GM12878 (cell line): Measurements from ENCODE around the gene FOXO3. TPM values are rescaled to one million over a fixed set of nuclear protein-coding genes. Genes with fewer than 3 reads are reported as not detected.

Experiments used
- ATAC-seq: fragments of 200-7000 bp; cut with Tn5 transposase; 3 replicates; pipeline ENCODE4 v1.9.1; 2020; ENCODE audit warnings: mild to moderate bottlenecking, moderate library complexity
- BruUV-seq: library from RNA; stranded (reverse); fragments of 400-500 nt; replicated peaks from 2 replicates; lab custom pipeline; 2021; lab: Mats Ljungman, UMichigan
- CTCF ChIA-PET: fragments of 300-600 bp; sonication (Branson Sonifier 250); formaldehyde crosslinking; extraction: SDS; loops from one replicate; lab custom pipeline; 2021; ENCODE audit warnings: inconsistent platforms; lab: Yijun Ruan, JAX
- POLR2A ChIA-PET: fragments of 350-600 bp; formaldehyde crosslinking; extraction: SDS; loops from one replicate; lab custom pipeline; 2021; ENCODE audit warnings: inconsistent platforms; lab: Charles Lee
- RAD21 ChIA-PET: fragments of 300-600 bp; sonication (Branson Sonifier 250); formaldehyde crosslinking; loops from one replicate; lab custom pipeline; 2023; ENCODE audit warnings: antibody characterized with exemption; ENCODE audit not compliant: unreplicated experiment; lab: Charles Lee
- SMC1A ChIA-PET: fragments of 300-600 bp; sonication (Branson Sonifier 250); formaldehyde crosslinking; loops from one replicate; lab custom pipeline; 2023; ENCODE audit not compliant: unreplicated experiment, uncharacterized antibody; lab: Charles Lee
- DNase-seq: peaks from one replicate; pipeline ENCODE4 v3.0.0-alpha.2; 2011; ENCODE audit warnings: low read depth, low spot score
- FAIRE-seq: peaks from 3 replicates; lab custom pipeline; 2011; peaks lifted over from hg19 to GRCh38; lab: Jason Lieb, UNC
- H2AFZ ChIP-seq: 2 replicates; pipeline ENCODE4 v1.6.0; 2011; ENCODE audit warnings: low read depth, low read length, control low read depth; ENCODE audit not compliant: control insufficient read depth
- H3K27ac ChIP-seq: 2 replicates; pipeline ENCODE4 v1.5.1; 2011; ENCODE audit warnings: control low read depth; ENCODE audit not compliant: control insufficient read depth, insufficient read depth
- H3K27me3 ChIP-seq, 2 experiments: replicated peaks in 1 of 2; 2 replicates each; pipeline versions ENCODE4 v1.6.0 to v1.6.1; 2011; ENCODE audit warnings: low read length in 1 of 2; ENCODE audit not compliant: control insufficient read depth in 2 of 2, insufficient read depth in 2 of 2
- H3K36me3 ChIP-seq, 2 experiments: 2 replicates each; pipeline ENCODE4 v1.5.1; 2011; ENCODE audit warnings: low read length in 1 of 2; ENCODE audit not compliant: control insufficient read depth in 2 of 2, insufficient read depth in 2 of 2
- H3K4me1 ChIP-seq: 2 replicates; pipeline ENCODE4 v1.6.1; 2011; ENCODE audit warnings: mild to moderate bottlenecking, low read length, moderate library complexity, mixed read lengths; ENCODE audit not compliant: control insufficient read depth, insufficient read depth
- H3K4me2 ChIP-seq: 2 replicates; pipeline ENCODE4 v1.6.0; 2011; ENCODE audit warnings: control low read depth; ENCODE audit not compliant: control insufficient read depth, insufficient read depth
- H3K4me3 ChIP-seq: fragments of 200-600 bp; sonication (generic); 2 replicates; pipeline ENCODE4 v1.5.1; 2016
- H3K79me2 ChIP-seq: 2 replicates; pipeline ENCODE4 v1.6.0; 2011; ENCODE audit warnings: low read length; ENCODE audit not compliant: control insufficient read depth, insufficient read depth
- H3K9ac ChIP-seq: 2 replicates; pipeline ENCODE4 v1.8.0; 2011; ENCODE audit warnings: low read length, control low read depth, mixed read lengths; ENCODE audit not compliant: control insufficient read depth, insufficient read depth
- H3K9me3 ChIP-seq: replicated peaks from 3 replicates; pipeline ENCODE4 v1.5.1; 2011; ENCODE audit warnings: mild to moderate bottlenecking, low read length; ENCODE audit not compliant: control insufficient read depth, insufficient read depth
- H4K20me1 ChIP-seq: 2 replicates; pipeline ENCODE4 v1.6.0; 2011; ENCODE audit not compliant: control insufficient read depth, insufficient read depth
- ASH2L ChIP-seq: fragments of 300-600, 200-600 bp; sonication (generic); IDR thresholded peaks from 2 replicates; pipeline ENCODE4 v1.6.1; 2017; ENCODE audit warnings: low read depth, mild to moderate bottlenecking, borderline replicate concordance
- ATF7 ChIP-seq: fragments of 450-650 bp; IDR thresholded peaks from 2 replicates; pipeline ENCODE4 v1.6.1; 2016; ENCODE audit warnings: low read depth, mild to moderate bottlenecking
- BHLHE40 ChIP-seq, 2 experiments: fragments of 450-650 bp in 1 of 2; IDR thresholded peaks; 2 replicates each; pipeline ENCODE4 v1.6.1; 2011 to 2017; ENCODE audit warnings: low read depth in 2 of 2, borderline replicate concordance in 1 of 2, improper control_type of control experiment in 1 of 2, low read length in 1 of 2, mild to moderate bottlenecking in 1 of 2
- CBX3 ChIP-seq: fragments of 200-600 bp; sonication (generic); IDR thresholded peaks from 2 replicates; pipeline ENCODE4 v1.6.1; 2016; ENCODE audit warnings: low read depth, borderline replicate concordance
- E2F4 ChIP-seq: IDR thresholded peaks from 2 replicates; pipeline ENCODE4 v1.6.1; 2012; ENCODE audit warnings: low read depth, low read length, improper control_type of control experiment
- EED ChIP-seq: sonication (generic); IDR thresholded peaks from 2 replicates; pipeline ENCODE4 v1.6.1; 2016; ENCODE audit warnings: antibody characterized with exemption, low read depth
- HSF1 ChIP-seq: fragments of 150-350 bp; IDR thresholded peaks from 2 replicates; pipeline ENCODE4 v1.6.1; 2014; ENCODE audit warnings: mild to moderate bottlenecking, low read depth, low read length
- MYB ChIP-seq: fragments of 150-350 bp; IDR thresholded peaks from 2 replicates; pipeline ENCODE4 v1.6.1; 2014; ENCODE audit warnings: mild to moderate bottlenecking, low read depth, low read length, borderline replicate concordance
- MYC ChIP-seq: IDR thresholded peaks from 2 replicates; pipeline ENCODE4 v1.6.1; 2011; ENCODE audit warnings: mild to moderate bottlenecking, low read length, moderate library complexity, inconsistent platforms; ENCODE audit not compliant: insufficient read depth, insufficient replicate concordance, insufficient read length, severe bottlenecking
- NFIC ChIP-seq: IDR thresholded peaks from 2 replicates; pipeline ENCODE4 v1.6.1; 2012; ENCODE audit warnings: low read depth, mild to moderate bottlenecking, inconsistent platforms, low read length, moderate library complexity
- NR2C2 ChIP-seq: IDR thresholded peaks from 2 replicates; pipeline ENCODE4 v1.6.1; 2011; ENCODE audit warnings: borderline replicate concordance, low read depth; ENCODE audit not compliant: control insufficient read depth, insufficient read length
- PML ChIP-seq: IDR thresholded peaks from 2 replicates; pipeline ENCODE4 v1.6.1; 2012; ENCODE audit warnings: low read length, inconsistent platforms
- RBBP5 ChIP-seq: fragments of 200-600 bp; sonication (generic); conservative IDR thresholded peaks from 2 replicates; pipeline ENCODE4 v1.6.1; 2016
- SP1 ChIP-seq: IDR thresholded peaks from one replicate; pipeline ENCODE4 v1.6.1; 2011; ENCODE audit warnings: low read depth, low read length
- SREBF1 ChIP-seq: IDR thresholded peaks from 2 replicates; pipeline ENCODE4 v1.6.1; 2012; ENCODE audit warnings: mild to moderate bottlenecking, low read length
- STAT1 ChIP-seq: fragments of 450-650 bp; conservative IDR thresholded peaks from 2 replicates; pipeline ENCODE4 v1.6.1; 2014; ENCODE audit warnings: antibody characterized with exemption, mild to moderate bottlenecking
- SUZ12 ChIP-seq: fragments of 200-600 bp; sonication (generic); IDR thresholded peaks from one replicate; pipeline ENCODE4 v1.6.1; 2018; ENCODE audit warnings: antibody characterized with exemption, mild to moderate bottlenecking; ENCODE audit not compliant: unreplicated experiment
- WRNIP1 ChIP-seq: IDR thresholded peaks from 2 replicates; pipeline ENCODE4 v1.6.1; 2011; ENCODE audit warnings: low read depth, low read length, improper control_type of control experiment, borderline replicate concordance
- ZBTB11 ChIP-seq: fragments of 450-650 bp; formaldehyde crosslinking; IDR thresholded peaks from 2 replicates; pipeline ENCODE4 v1.5.0; 2022; ENCODE audit warnings: mild to moderate bottlenecking, missing genetic modification characterization
- WGBS: methylation state at CpG from one replicate; pipeline ENCODE4 v1.1.6; 2016; ENCODE audit warnings: low lambda C conversion rate; ENCODE audit not compliant: insufficient replicate concordance, insufficient coverage; ENCODE audit errors: missing lambda C conversion rate; 5-methylcytosine and 5-hydroxymethylcytosine counted together
- in situ Hi-C: fragments of 300-500 bp; cut with MboI; formaldehyde crosslinking; loops from 9 replicates; pipeline ENCODE4 v1.14.3; 2018; ENCODE audit warnings: mixed read lengths
- intact Hi-C: fragments of 100-400 bp; cut with micrococcal nuclease; formaldehyde crosslinking; loops from one replicate; pipeline ENCODE4 v1.14.2; 2022; ENCODE audit not compliant: unreplicated experiment
- polyA plus RNA-seq, 11 experiments: library from polyadenylated mRNA; depleted of rRNA in 4 of 11; unstranded in 6 of 11; stranded (reverse) in 5 of 11; fragments of >200 nt; fragmentation: Nextera tagmentation in 4 of 11; fragmentation: Illumina TruSeq in 1 of 11; extraction: Ambion mirVana in 4 of 11; extraction: Trizol in 1 of 11; gene quantifications; 1 replicate in 1 of 11; 2 replicates in 10 of 11; pipeline versions ENCODE4 v1.2.1 to v1.2.3, GENCODE V29; 2011 to 2016; ENCODE audit warnings: inconsistent platforms in 2 of 11, missing spikeins in 2 of 11, low read depth in 1 of 11
- total RNA-seq, 4 experiments: library from RNA; depleted of rRNA in 3 of 4; stranded (reverse); fragments of >200 nt in 3 of 4; fragmentation: Illumina TruSeq in 1 of 4; extraction: Trizol in 1 of 4; gene quantifications; 2 replicates each; pipeline versions ENCODE4 v1.2.1 to v1.2.3, GENCODE V29; 2013 to 2021

Gene FOXO3
- total and polyA plus RNA-seq, 10 of the 15 experiments (the other 5 are each of a cell fraction or from before 2014, with no cell fraction given): 0.82 to 4.5 (median 1.7) TPM

GRCh38 chr6:108574457-108575141 is 13.9 kb downstream of the FOXO3 start:
- no peak for FAIRE-seq
- ChIA-PET CTCF (no interaction called here), POLR2A (no interaction called here), SMC1A (interaction anchor here (3.2 kb wide), 1 partner anchor 9 kb away, joined by 24 read pairs; no protein-coding TSS in a partner anchor), RAD21 (no interaction called here)
- intact Hi-C loops (no loop called here), in situ Hi-C loops (no loop called here)
- no peak overlapping the region for H3K4me3 ChIP-seq
- H3K4me2 ChIP-seq: no peak overlapping the region
- H3K27me3 ChIP-seq: no peaks in the 10 kb centered on the region
- ATAC-seq: no peak
- no peak for DNase-seq
- no TSS peak for BruUV-seq
- no peak overlapping the region for H3K9ac ChIP-seq
- TF ChIP-seq PML: no peak
- TF ChIP-seq ZBTB11 (CRISPR knock-in tag): no peak
- no peak for TF ChIP-seq RBBP5
- no peak for TF ChIP-seq NFIC
- TF ChIP-seq BHLHE40 (IDR thresholded peaks at IDR 0.05; ENCODE audit: borderline replicate concordance in 1 of 2, low read depth in 2 of 2, low read length in 1 of 2): no peak
- TF ChIP-seq CBX3: no peak
- TF ChIP-seq EED: no peak
- no peak for TF ChIP-seq MYC
- TF ChIP-seq ATF7: no peak
- TF ChIP-seq SUZ12: no peak
- TF ChIP-seq WRNIP1: no peak
- TF ChIP-seq HSF1: no peak
- no peak for TF ChIP-seq E2F4
- no peak for TF ChIP-seq NR2C2
- no peak for TF ChIP-seq ASH2L
- no peak for TF ChIP-seq SREBF1
- TF ChIP-seq STAT1: no peak
- TF ChIP-seq SP1: no peak
- no peak for TF ChIP-seq MYB
- peaks cover 0 to 6% of the 10 kb centered on the region in 2 experiments; a peak in 2 of 4 replicates for H3K36me3 ChIP-seq
- H3K9me3 ChIP-seq: no peaks in the 10 kb centered on the region
- H3K27ac ChIP-seq: no peak overlapping the region
- no peaks in the 10 kb centered on the region for H4K20me1 ChIP-seq
- H3K4me1 ChIP-seq: no peaks in the 10 kb centered on the region
- no peaks in the 10 kb centered on the region; the same call in none of the 2 replicates for H3K79me2 ChIP-seq
- no peak overlapping the region for H2AFZ ChIP-seq
- 92% methylated on average over 4 of the region's 4 CpGs for WGBS
